ENCODE data around the gene RP9.

DNA sequence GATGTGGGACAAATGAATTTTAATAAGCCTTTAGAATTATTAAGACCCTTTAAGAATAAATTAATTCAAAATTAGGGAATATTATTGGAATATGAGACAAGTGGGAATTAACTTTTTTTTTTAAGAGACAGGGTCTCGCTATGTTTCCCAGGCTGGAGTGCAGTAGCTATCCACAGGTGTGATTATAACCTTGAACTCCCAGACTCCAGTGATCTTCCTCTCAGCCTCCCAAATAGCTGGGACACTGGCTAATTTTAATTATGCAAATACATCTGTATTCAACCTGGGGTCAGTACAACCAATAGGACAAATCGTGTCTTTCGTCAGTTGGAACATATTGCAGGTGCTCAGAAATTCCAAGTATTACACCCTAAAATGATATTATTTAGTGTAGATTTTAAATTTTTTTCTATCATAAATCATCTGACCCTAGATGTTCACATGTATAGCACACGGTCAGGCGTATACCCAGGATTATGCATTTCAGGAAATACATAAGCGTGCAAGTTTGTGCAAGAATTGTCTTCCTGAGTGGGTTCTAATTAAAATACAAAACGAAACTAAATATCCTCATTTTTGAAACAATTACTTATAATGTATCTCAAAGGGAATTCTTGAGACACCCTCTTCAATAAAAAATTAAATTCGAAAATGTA is 47.8 kb downstream of the RP9 start:
- TF ChIP-seq, protein P1, sequence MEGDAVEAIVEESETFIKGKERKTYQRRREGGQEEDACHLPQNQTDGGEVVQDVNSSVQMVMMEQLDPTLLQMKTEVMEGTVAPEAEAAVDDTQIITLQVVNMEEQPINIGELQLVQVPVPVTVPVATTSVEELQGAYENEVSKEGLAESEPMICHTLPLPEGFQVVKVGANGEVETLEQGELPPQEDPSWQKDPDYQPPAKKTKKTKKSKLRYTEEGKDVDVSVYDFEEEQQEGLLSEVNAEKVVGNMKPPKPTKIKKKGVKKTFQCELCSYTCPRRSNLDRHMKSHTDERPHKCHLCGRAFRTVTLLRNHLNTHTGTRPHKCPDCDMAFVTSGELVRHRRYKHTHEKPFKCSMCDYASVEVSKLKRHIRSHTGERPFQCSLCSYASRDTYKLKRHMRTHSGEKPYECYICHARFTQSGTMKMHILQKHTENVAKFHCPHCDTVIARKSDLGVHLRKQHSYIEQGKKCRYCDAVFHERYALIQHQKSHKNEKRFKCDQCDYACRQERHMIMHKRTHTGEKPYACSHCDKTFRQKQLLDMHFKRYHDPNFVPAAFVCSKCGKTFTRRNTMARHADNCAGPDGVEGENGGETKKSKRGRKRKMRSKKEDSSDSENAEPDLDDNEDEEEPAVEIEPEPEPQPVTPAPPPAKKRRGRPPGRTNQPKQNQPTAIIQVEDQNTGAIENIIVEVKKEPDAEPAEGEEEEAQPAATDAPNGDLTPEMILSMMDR (IDR thresholded peaks at IDR 0.05): no peak
- TF ChIP-seq EP300 (IDR thresholded peaks at IDR 0.05) (no peak), POLR2A (IDR thresholded peaks at IDR 0.05) (no peak)
